CD14-positive monocyte (primary cell): Measurements from ENCODE around the gene PBX3. TPM values are rescaled to one million over a fixed set of nuclear protein-coding genes. Genes with fewer than 3 reads are reported as not detected.

Experiments
- DNase-seq, 3 donors: peaks; one replicate each; pipeline ENCODE4 v3.0.0-alpha.2; 2011 to 2022
- H2AFZ ChIP-seq: 2 replicates; pipeline ENCODE4 v1.6.0; 2012; ENCODE audit warnings: mild to moderate bottlenecking, low read depth, low read length, inconsistent platforms; ENCODE audit not compliant: insufficient read depth, poor library complexity, severe bottlenecking
- H3K27ac ChIP-seq, 2 donors: 1 replicate in 1 of 2; 2 replicates in 1 of 2; pipeline ENCODE4 v1.5.1; 2012 to 2013; ENCODE audit warnings: low read length in 2 of 2, control low read depth in 1 of 2, inconsistent platforms in 1 of 2, low read depth in 1 of 2, mild to moderate bottlenecking in 1 of 2
- H3K27me3 ChIP-seq, 2 donors: one replicate each; pipeline versions ENCODE4 v1.6.0 to v1.6.1; 2011 to 2013; ENCODE audit warnings: low read length in 2 of 2; ENCODE audit not compliant: control insufficient read depth in 2 of 2, insufficient read depth in 2 of 2
- H3K36me3 ChIP-seq, 2 donors: replicated peaks in 1 of 2; 1 replicate in 1 of 2; 2 replicates in 1 of 2; pipeline versions ENCODE4 v1.5.1 to v1.6.1; 2012 to 2013; ENCODE audit warnings: low read length in 2 of 2, control low read depth in 1 of 2, inconsistent platforms in 1 of 2, mild to moderate bottlenecking in 1 of 2; ENCODE audit not compliant: insufficient read depth in 2 of 2, control insufficient read depth in 1 of 2
- H3K4me1 ChIP-seq, 2 donors: 1 replicate in 1 of 2; 2 replicates in 1 of 2; pipeline versions ENCODE4 v1.5.1 to v1.6.1; 2012 to 2013; ENCODE audit warnings: low read length in 2 of 2, control low read depth in 1 of 2, inconsistent platforms in 1 of 2, mild to moderate bottlenecking in 1 of 2, moderate library complexity in 1 of 2; ENCODE audit not compliant: insufficient read depth in 2 of 2, control insufficient read depth in 1 of 2
- H3K4me2 ChIP-seq: replicated peaks from 2 replicates; pipeline ENCODE3; 2012; ENCODE audit warnings: low read length, moderate library complexity, mild to moderate bottlenecking; ENCODE audit not compliant: poor library complexity, severe bottlenecking; ENCODE audit errors: extremely low read depth
- H3K4me3 ChIP-seq, 3 experiments: fragments of 200-600 bp in 1 of 3; sonication (generic) in 1 of 3; replicated peaks in 1 of 3; 1 replicate in 2 of 3; 2 replicates in 1 of 3; pipeline ENCODE4 v1.5.1; 2011 to 2013; ENCODE audit warnings: low read length in 3 of 3, mild to moderate bottlenecking in 3 of 3, control low read depth in 2 of 3, low read depth in 2 of 3, inconsistent platforms in 1 of 3, moderate library complexity in 1 of 3
- H3K79me2 ChIP-seq: 2 replicates; pipeline ENCODE4 v1.6.0; 2012; ENCODE audit warnings: mild to moderate bottlenecking, control low read depth, inconsistent platforms, low read length, moderate library complexity; ENCODE audit not compliant: insufficient read depth
- H3K9ac ChIP-seq: 2 replicates; pipeline ENCODE4 v1.6.0; 2017; ENCODE audit warnings: low read length, mild to moderate bottlenecking; ENCODE audit not compliant: insufficient read depth, poor library complexity, severe bottlenecking
- H3K9me3 ChIP-seq, 2 donors: replicated peaks in 1 of 2; 1 replicate in 1 of 2; 2 replicates in 1 of 2; pipeline versions ENCODE4 v1.5.1 to v1.6.1; 2012 to 2013; ENCODE audit warnings: low read length in 2 of 2, control low read depth in 1 of 2; ENCODE audit not compliant: control insufficient read depth in 1 of 2, insufficient read depth in 1 of 2
- H4K20me1 ChIP-seq: 2 replicates; pipeline ENCODE4 v1.6.0; 2012; ENCODE audit warnings: mild to moderate bottlenecking, low read length, control low read depth, moderate library complexity; ENCODE audit not compliant: insufficient read depth
- H3K27ac Mint-ChIP-seq, 7 donors: one replicate each; pipeline ENCODE4 v1.8.0; 2020; ENCODE audit warnings: mild to moderate bottlenecking in 7 of 7, mixed read lengths in 7 of 7, moderate library complexity in 6 of 7, inconsistent platforms in 2 of 7
- H3K27me3 Mint-ChIP-seq, 3 donors: one replicate each; pipeline ENCODE4 v1.8.0; 2021 to 2022; ENCODE audit warnings: low read depth in 3 of 3, mild to moderate bottlenecking in 3 of 3, mixed read lengths in 3 of 3, moderate library complexity in 3 of 3, inconsistent platforms in 1 of 3
- H3K36me3 Mint-ChIP-seq, 2 donors: one replicate each; pipeline ENCODE4 v1.8.0; 2020; ENCODE audit warnings: mixed read lengths in 2 of 2, inconsistent platforms in 1 of 2, mild to moderate bottlenecking in 1 of 2
- H3K4me1 Mint-ChIP-seq: one replicate; pipeline ENCODE4 v1.8.0; 2020; ENCODE audit warnings: mild to moderate bottlenecking, mixed read lengths
- H3K4me3 Mint-ChIP-seq, 2 donors: one replicate each; pipeline ENCODE4 v1.8.0; 2020; ENCODE audit warnings: mild to moderate bottlenecking in 2 of 2, mixed read lengths in 2 of 2, moderate library complexity in 1 of 2
- H3K9me3 Mint-ChIP-seq, 7 donors: one replicate each; pipeline ENCODE4 v1.8.0; 2020 to 2022; ENCODE audit warnings: mixed read lengths in 7 of 7, mild to moderate bottlenecking in 6 of 7, moderate library complexity in 6 of 7, inconsistent platforms in 2 of 7
- WGBS: methylation state at CpG from one replicate; pipeline ENCODE4 v1.1.5; 2013; ENCODE audit warnings: missing lambda C conversion rate; ENCODE audit not compliant: insufficient coverage; 5-methylcytosine and 5-hydroxymethylcytosine counted together
- intact Hi-C, 2 donors: fragments of 100-400 bp; cut with micrococcal nuclease; formaldehyde crosslinking; loops; one replicate each; pipeline versions ENCODE4 v1.15.0 to v1.15.1; 2023
- polyA plus RNA-seq, 3 donors: library from polyadenylated mRNA; depleted of rRNA in 1 of 3; unstranded in 2 of 3; stranded (reverse) in 1 of 3; fragments of 300-500 nt in 2 of 3; fragments of >200 nt in 1 of 3; fragmentation: Illumina TruSeq in 2 of 3; gene quantifications; 1 replicate in 2 of 3; 2 replicates in 1 of 3; pipeline ENCODE4 v1.2.3, GENCODE V29; 2012 to 2021
- TF ChIP-seq, protein P1 (sequence below): fragments of 200-600 bp; IDR thresholded peaks from one replicate; pipeline ENCODE4 v1.8.0; 2022; ENCODE audit warnings: antibody characterized with exemption, mild to moderate bottlenecking

Gene PBX3
- polyA plus RNA-seq, 3 donors = 6.6 to 22.7 (median 7.1) TPM

DNA sequence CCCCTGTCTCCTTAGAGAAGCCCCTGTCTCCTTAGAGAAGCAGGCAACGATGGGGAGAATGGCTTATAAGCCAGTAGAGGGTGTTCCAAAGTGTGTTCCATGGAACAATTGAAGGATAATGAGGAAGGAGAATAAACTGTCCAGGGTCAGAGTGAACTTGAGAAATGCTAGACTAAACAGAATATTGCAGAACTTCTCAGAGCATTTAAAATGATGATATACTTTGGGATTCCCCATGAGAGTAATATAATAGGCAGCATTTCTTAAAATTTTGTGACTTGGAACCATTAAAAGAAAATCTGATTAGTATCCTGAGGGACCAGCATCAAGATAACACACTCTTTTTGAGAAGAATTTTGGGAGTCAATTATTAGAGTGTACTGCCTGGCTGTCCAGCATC, 116.8 kb downstream of the PBX3 start:
- TF ChIP-seq, protein P1, sequence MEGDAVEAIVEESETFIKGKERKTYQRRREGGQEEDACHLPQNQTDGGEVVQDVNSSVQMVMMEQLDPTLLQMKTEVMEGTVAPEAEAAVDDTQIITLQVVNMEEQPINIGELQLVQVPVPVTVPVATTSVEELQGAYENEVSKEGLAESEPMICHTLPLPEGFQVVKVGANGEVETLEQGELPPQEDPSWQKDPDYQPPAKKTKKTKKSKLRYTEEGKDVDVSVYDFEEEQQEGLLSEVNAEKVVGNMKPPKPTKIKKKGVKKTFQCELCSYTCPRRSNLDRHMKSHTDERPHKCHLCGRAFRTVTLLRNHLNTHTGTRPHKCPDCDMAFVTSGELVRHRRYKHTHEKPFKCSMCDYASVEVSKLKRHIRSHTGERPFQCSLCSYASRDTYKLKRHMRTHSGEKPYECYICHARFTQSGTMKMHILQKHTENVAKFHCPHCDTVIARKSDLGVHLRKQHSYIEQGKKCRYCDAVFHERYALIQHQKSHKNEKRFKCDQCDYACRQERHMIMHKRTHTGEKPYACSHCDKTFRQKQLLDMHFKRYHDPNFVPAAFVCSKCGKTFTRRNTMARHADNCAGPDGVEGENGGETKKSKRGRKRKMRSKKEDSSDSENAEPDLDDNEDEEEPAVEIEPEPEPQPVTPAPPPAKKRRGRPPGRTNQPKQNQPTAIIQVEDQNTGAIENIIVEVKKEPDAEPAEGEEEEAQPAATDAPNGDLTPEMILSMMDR = no peak
- Histone ChIP-seq H3K4me3 (no peak overlapping the region), H3K4me2 (no peak overlapping the region), H3K27ac (no peak overlapping the region), H3K79me2 (peaks cover 3% of the 10 kb centered on the region), H4K20me1 (peaks cover 22% of the 10 kb centered on the region), H3K9ac (no peak overlapping the region), H2AFZ (no peak overlapping the region), H3K36me3 (no peaks in the 10 kb centered on the region), H3K9me3 (peaks cover 0 to 5% of the 10 kb centered on the region in 2 donors), H3K27me3 (no peaks in the 10 kb centered on the region), H3K4me1 (no peaks in the 10 kb centered on the region)
- Mint-ChIP-seq H3K4me3 (no peak overlapping the region), H3K4me1 (peaks cover 4% of the 10 kb centered on the region), H3K9me3 (peaks cover 0 to 3% (median 0%) of the 10 kb centered on the region in 7 donors), H3K27me3 (no peaks in the 10 kb centered on the region), H3K36me3 (no peaks in the 10 kb centered on the region), H3K27ac (no peak overlapping the region)
- intact Hi-C loops = no loop called here
- 80% methylated on average over 1 of the region's 1 CpG for WGBS
- no peak for DNase-seq

DNA sequence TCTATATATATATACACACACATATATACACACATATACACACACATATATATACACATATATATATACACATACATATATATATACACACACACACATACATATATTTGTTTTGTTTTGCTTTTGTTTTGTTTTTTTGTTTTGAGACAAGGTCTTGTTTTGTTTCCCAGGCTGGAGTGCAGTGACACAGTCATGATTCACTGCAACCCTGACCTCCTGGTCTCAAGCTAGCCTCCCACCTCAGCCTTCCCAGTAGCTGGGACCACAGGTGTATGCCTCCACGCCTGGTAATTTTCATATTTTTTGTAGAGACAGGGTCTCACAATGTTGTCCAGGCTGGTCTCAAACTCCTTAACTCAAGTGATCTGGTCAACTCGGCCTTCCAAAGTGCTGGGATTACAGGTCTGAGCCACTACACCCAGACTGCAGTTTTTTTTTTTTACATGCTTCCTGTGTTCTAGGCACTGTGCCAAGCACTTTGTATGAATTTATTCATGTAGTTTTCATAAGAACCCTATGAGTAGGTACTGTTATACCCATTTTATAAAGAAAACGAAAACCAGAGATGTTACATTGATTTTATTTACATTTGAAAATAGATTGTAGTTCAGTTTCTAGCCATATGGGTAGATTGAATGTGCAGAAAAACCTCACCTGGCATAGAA, 120.7 kb downstream of the PBX3 start:
- DNase-seq = no peak

More for the DNA sequence above, 120.7 kb downstream of the PBX3 start:
- peaks cover 4% of the 10 kb centered on the region for H3K4me1 Mint-ChIP-seq
- no peak overlapping the region for H3K4me2 ChIP-seq
- no peak overlapping the region for H3K4me3 Mint-ChIP-seq
- H3K79me2 ChIP-seq = peaks cover 3% of the 10 kb centered on the region
- no peak overlapping the region for H3K27ac Mint-ChIP-seq
- H3K27ac ChIP-seq = no peak overlapping the region
- no peaks in the 10 kb centered on the region for H3K36me3 Mint-ChIP-seq
- H3K9me3 ChIP-seq = no peaks in the 10 kb centered on the region
- no peak overlapping the region for H2AFZ ChIP-seq
- TF ChIP-seq, protein P1 = no peak
- no peak overlapping the region for H3K4me3 ChIP-seq
- peaks cover 9% of the 10 kb centered on the region for H4K20me1 ChIP-seq
- no CpG with 5 or more reads among the region's 3 CpGs for WGBS
- H3K9ac ChIP-seq = no peak overlapping the region
- no peaks in the 10 kb centered on the region for H3K9me3 Mint-ChIP-seq
- no peaks in the 10 kb centered on the region for H3K27me3 ChIP-seq
- peaks cover 0 to 3% (median 0%) of the 10 kb centered on the region in 3 donors for H3K27me3 Mint-ChIP-seq
- no peaks in the 10 kb centered on the region for H3K4me1 ChIP-seq
- no peaks in the 10 kb centered on the region for H3K36me3 ChIP-seq
- intact Hi-C loops = no loop called here
